GM18498 (cell line): ENCODE measurements around the gene ANKS6.

Experiments used
- ATAC-seq: cut with Tn5 transposase; IDR thresholded peaks from one replicate; pipeline ENCODE4 v1.9.1; 2021; ENCODE audit warnings: mild to moderate bottlenecking, moderate library complexity; ENCODE audit not compliant: unreplicated experiment

ANKS6 gene

GRCh38 chr9:98815391-98815951 is 19.1 kb upstream of the ANKS6 start:
- no peak for ATAC-seq

- ATAC-seq, result no peak
Observed at GRCh38 chr9:98811051-98811650, 14.8 kb upstream of the ANKS6 start.

- ATAC-seq, result no peak
Observed at GRCh38 chr9:98810102-98810842, 13.9 kb upstream of the ANKS6 start.

GRCh38 chr9:98809311-98810101 is 13.2 kb upstream of the ANKS6 start:
- ATAC-seq, result no peak

- no peak for ATAC-seq
Observed at GRCh38 chr9:98808875-98809274, 12.5 kb upstream of the ANKS6 start.

- ATAC-seq, result no peak
Observed at GRCh38 chr9:98808411-98808815, 12.1 kb upstream of the ANKS6 start.

- ATAC-seq, result peak; percentile 37
Observed at GRCh38 chr9:98807814-98808195, 11.4 kb upstream of the ANKS6 start.

GRCh38 chr9:98807070-98807813 is 10.9 kb upstream of the ANKS6 start, which contains the start of gene GALNT12:
Gene GALNT12 (plus strand): TSS chr9:98807670. CDS start chr9:98807699, 29 bp downstream.
- ATAC-seq, result peak; percentile 72

- no peak for ATAC-seq
Observed at GRCh38 chr9:98806394-98807035, 10.2 kb upstream of the ANKS6 start.

GRCh38 chr9:98805506-98806272 is 9.3 kb upstream of the ANKS6 start:
- ATAC-seq, result no peak

GRCh38 chr9:98804083-98804482 is 7.7 kb upstream of the ANKS6 start:
- ATAC-seq, result no peak

- no peak for ATAC-seq
Observed at GRCh38 chr9:98801969-98802371, 5.6 kb upstream of the ANKS6 start.

GRCh38 chr9:98801561-98801960 is 5.2 kb upstream of the ANKS6 start:
- no peak for ATAC-seq

GRCh38 chr9:98798254-98798653 is 1.9 kb upstream of the ANKS6 start:
- ATAC-seq, result no peak

GRCh38 chr9:98797491-98797890 is 1.1 kb upstream of the ANKS6 start:
- no peak for ATAC-seq

- peak; percentile 31 for ATAC-seq
Observed at GRCh38 chr9:98795970-98796363, 388 bp downstream of the ANKS6 start.

- ATAC-seq, result no peak
Observed at GRCh38 chr9:98795295-98795955, 930 bp downstream of the ANKS6 start.

- ATAC-seq, result no peak
Observed at GRCh38 chr9:98794802-98795201, 1.6 kb downstream of the ANKS6 start.

- ATAC-seq, result no peak
Observed at GRCh38 chr9:98793031-98793430, 3.3 kb downstream of the ANKS6 start.
